ENCODE data around the gene DBT. TPM values are rescaled to one million over a fixed set of nuclear protein-coding genes. Genes with fewer than 3 reads are reported as not detected.

DBT gene
- total and polyA plus RNA-seq, 2 of the 13 experiments (the other 11 are each of a cell fraction or from before 2014, with no cell fraction given), result 3.3 to 10.2 TPM

DNA sequence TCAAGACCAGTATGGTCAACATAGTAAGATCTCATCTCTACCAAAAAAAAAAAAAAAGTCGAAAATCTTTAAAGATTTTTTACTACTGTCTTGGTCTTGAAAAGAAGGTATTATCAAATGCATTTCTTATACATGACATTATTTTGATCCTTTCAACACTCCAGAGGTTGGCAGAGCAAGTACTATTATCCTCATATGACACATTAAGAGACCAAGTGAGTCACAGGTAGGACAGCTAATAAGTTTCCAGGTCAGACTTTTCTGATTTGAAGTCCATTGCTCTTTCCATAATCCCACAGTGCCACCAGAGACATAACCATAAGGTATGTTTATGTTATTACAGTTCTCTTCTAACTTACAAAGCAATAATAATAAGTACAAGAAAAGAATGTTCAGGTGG, 15.2 kb downstream of the DBT start:
- Histone ChIP-seq H2AFZ (ENCODE audit: low read length) (no peak overlapping the region), H4K20me1 (ENCODE audit: insufficient read depth, low read length) (no peaks in the 10 kb centered on the region), H3K9ac (ENCODE audit: insufficient read depth, low read depth, low read length) (no peak overlapping the region), H3K27ac (ENCODE audit: extremely low read length, insufficient read depth, low read length) (no peak overlapping the region), H3K4me2 (ENCODE audit: low read depth, low read length) (no peak overlapping the region), H3K9me3 (ENCODE audit: low read length) (no peaks in the 10 kb centered on the region), H3K79me2 (ENCODE audit: insufficient read depth, low read length) (no peaks in the 10 kb centered on the region), H3K36me3 (replicated peaks in 1 of 2; ENCODE audit: control insufficient read depth in 1 of 2, insufficient read depth in 2 of 2, low read length in 2 of 2) (peaks cover 6 to 45% of the 10 kb centered on the region in 2 experiments), H3K27me3 (ENCODE audit: control insufficient read depth in 1 of 2, insufficient read depth in 2 of 2, low read length in 2 of 2) (peaks cover 0 to 1% of the 10 kb centered on the region in 2 experiments; a peak in 1 of 5 replicates), H3K4me1 (ENCODE audit: insufficient read depth, low read length) (no peaks in the 10 kb centered on the region), H3K4me3 (replicated peaks in 1 of 3; ENCODE audit: insufficient read depth in 1 of 3, low read depth in 2 of 3, low read length in 3 of 3) (no peak overlapping the region)
- ChIA-PET CTCF (ENCODE audit: low intra/inter-chr PET ratio, low total read pairs) (no interaction called here), POLR2A (no interaction called here)
- WGBS (ENCODE audit: low lambda C conversion rate), result 91% methylated on average over 1 of the region's 1 CpG
- ATAC-seq (no peak), FAIRE-seq (no peak), DNase-seq (ENCODE audit: low spot score) (no peak)
- intact Hi-C loops (cut with micrococcal nuclease; ENCODE audit: unreplicated experiment), result no loop called here
- in situ Hi-C loops (cut with HindIII; ENCODE audit: extremely low pct_ligation_motif_present, low pct_unique_long_range_greater_than_20kb), result no loop called here
- BruUV-seq (replicated peaks), result no TSS peak
- TF ChIP-seq FOXP1 (IDR thresholded peaks at IDR 0.05) (no peak), FOXP1 (CRISPR knock-in tag; IDR thresholded peaks at IDR 0.05) (no peak), ZNF329 (CRISPR knock-in tag; IDR thresholded peaks at IDR 0.05; ENCODE audit: low read depth) (no peak), ZNF383 (CRISPR knock-in tag; IDR thresholded peaks at IDR 0.05; ENCODE audit: borderline replicate concordance) (no peak), ZNF660 (CRISPR knock-in tag; IDR thresholded peaks at IDR 0.05; ENCODE audit: borderline replicate concordance, low read depth) (no peak), AKAP8 (CRISPR knock-in tag; IDR thresholded peaks at IDR 0.05) (no peak), FOXA3 (CRISPR knock-in tag; IDR thresholded peaks at IDR 0.05) (no peak), SAP130 (CRISPR knock-in tag; IDR thresholded peaks at IDR 0.05; ENCODE audit: low read depth) (no peak), SMARCC2 (IDR thresholded peaks at IDR 0.05) (no peak), ZNF333 (CRISPR knock-in tag; IDR thresholded peaks at IDR 0.05; ENCODE audit: borderline replicate concordance) (no peak)
- TF ChIP-seq, protein P1, sequence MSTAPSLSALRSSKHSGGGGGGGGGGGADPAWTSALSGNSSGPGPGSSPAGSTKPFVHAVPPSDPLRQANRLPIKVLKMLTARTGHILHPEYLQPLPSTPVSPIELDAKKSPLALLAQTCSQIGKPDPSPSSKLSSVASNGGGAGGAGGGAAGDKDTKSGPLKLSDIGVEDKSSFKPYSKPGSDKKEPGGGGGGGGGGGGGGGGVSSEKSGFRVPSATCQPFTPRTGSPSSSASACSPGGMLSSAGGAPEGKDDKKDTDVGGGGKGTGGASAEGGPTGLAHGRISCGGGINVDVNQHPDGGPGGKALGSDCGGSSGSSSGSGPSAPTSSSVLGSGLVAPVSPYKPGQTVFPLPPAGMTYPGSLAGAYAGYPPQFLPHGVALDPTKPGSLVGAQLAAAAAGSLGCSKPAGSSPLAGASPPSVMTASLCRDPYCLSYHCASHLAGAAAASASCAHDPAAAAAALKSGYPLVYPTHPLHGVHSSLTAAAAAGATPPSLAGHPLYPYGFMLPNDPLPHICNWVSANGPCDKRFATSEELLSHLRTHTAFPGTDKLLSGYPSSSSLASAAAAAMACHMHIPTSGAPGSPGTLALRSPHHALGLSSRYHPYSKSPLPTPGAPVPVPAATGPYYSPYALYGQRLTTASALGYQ (CRISPR knock-in tag; IDR thresholded peaks at IDR 0.05), result no peak
- TF ChIP-seq, protein P2, sequence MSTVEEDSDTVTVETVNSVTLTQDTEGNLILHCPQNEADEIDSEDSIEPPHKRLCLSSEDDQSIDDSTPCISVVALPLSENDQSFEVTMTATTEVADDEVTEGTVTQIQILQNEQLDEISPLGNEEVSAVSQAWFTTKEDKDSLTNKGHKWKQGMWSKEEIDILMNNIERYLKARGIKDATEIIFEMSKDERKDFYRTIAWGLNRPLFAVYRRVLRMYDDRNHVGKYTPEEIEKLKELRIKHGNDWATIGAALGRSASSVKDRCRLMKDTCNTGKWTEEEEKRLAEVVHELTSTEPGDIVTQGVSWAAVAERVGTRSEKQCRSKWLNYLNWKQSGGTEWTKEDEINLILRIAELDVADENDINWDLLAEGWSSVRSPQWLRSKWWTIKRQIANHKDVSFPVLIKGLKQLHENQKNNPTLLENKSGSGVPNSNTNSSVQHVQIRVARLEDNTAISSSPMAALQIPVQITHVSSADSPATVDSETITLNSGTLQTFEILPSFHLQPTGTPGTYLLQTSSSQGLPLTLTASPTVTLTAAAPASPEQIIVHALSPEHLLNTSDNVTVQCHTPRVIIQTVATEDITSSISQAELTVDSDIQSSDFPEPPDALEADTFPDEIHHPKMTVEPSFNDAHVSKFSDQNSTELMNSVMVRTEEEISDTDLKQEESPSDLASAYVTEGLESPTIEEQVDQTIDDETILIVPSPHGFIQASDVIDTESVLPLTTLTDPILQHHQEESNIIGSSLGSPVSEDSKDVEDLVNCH (CRISPR knock-in tag; IDR thresholded peaks at IDR 0.05), result no peak
- TF ChIP-seq, protein P3, sequence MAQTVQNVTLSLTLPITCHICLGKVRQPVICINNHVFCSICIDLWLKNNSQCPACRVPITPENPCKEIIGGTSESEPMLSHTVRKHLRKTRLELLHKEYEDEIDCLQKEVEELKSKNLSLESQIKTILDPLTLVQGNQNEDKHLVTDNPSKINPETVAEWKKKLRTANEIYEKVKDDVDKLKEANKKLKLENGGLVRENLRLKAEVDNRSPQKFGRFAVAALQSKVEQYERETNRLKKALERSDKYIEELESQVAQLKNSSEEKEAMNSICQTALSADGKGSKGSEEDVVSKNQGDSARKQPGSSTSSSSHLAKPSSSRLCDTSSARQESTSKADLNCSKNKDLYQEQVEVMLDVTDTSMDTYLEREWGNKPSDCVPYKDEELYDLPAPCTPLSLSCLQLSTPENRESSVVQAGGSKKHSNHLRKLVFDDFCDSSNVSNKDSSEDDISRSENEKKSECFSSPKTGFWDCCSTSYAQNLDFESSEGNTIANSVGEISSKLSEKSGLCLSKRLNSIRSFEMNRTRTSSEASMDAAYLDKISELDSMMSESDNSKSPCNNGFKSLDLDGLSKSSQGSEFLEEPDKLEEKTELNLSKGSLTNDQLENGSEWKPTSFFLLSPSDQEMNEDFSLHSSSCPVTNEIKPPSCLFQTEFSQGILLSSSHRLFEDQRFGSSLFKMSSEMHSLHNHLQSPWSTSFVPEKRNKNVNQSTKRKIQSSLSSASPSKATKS (CRISPR knock-in tag; IDR thresholded peaks at IDR 0.05), result no peak
- TF ChIP-seq, protein P4, sequence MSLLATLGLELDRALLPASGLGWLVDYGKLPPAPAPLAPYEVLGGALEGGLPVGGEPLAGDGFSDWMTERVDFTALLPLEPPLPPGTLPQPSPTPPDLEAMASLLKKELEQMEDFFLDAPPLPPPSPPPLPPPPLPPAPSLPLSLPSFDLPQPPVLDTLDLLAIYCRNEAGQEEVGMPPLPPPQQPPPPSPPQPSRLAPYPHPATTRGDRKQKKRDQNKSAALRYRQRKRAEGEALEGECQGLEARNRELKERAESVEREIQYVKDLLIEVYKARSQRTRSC (CRISPR knock-in tag; IDR thresholded peaks at IDR 0.05; ENCODE audit: low read depth), result no peak
- TF ChIP-seq, protein P5, sequence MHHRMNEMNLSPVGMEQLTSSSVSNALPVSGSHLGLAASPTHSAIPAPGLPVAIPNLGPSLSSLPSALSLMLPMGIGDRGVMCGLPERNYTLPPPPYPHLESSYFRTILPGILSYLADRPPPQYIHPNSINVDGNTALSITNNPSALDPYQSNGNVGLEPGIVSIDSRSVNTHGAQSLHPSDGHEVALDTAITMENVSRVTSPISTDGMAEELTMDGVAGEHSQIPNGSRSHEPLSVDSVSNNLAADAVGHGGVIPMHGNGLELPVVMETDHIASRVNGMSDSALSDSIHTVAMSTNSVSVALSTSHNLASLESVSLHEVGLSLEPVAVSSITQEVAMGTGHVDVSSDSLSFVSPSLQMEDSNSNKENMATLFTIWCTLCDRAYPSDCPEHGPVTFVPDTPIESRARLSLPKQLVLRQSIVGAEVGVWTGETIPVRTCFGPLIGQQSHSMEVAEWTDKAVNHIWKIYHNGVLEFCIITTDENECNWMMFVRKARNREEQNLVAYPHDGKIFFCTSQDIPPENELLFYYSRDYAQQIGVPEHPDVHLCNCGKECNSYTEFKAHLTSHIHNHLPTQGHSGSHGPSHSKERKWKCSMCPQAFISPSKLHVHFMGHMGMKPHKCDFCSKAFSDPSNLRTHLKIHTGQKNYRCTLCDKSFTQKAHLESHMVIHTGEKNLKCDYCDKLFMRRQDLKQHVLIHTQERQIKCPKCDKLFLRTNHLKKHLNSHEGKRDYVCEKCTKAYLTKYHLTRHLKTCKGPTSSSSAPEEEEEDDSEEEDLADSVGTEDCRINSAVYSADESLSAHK (CRISPR knock-in tag; IDR thresholded peaks at IDR 0.05; ENCODE audit: borderline replicate concordance), result no peak
